Measurements from ENCODE around the gene KCTD4.

DNA sequence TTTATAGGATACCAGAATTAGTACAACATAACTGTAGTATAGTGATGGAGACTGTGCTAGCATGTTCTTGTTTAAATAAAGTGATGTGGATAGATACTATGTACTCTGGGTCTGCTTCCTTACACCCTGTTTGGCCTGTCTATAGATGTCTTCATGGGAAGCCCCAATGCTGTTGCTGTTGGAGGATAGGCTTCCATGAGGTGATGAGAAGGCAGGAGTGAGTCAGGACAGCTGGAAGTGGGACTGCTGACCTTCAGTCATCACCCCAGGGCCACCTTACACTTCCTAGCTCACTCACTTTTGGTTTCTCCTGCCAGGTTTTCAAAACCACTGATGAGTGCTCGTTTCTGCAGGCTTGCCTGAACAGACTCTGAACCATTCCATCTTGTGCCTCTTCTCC is 4.2 kb downstream of the KCTD4 start:
- TF ChIP-seq, protein P1, sequence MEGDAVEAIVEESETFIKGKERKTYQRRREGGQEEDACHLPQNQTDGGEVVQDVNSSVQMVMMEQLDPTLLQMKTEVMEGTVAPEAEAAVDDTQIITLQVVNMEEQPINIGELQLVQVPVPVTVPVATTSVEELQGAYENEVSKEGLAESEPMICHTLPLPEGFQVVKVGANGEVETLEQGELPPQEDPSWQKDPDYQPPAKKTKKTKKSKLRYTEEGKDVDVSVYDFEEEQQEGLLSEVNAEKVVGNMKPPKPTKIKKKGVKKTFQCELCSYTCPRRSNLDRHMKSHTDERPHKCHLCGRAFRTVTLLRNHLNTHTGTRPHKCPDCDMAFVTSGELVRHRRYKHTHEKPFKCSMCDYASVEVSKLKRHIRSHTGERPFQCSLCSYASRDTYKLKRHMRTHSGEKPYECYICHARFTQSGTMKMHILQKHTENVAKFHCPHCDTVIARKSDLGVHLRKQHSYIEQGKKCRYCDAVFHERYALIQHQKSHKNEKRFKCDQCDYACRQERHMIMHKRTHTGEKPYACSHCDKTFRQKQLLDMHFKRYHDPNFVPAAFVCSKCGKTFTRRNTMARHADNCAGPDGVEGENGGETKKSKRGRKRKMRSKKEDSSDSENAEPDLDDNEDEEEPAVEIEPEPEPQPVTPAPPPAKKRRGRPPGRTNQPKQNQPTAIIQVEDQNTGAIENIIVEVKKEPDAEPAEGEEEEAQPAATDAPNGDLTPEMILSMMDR (IDR thresholded peaks at IDR 0.05): no peak
- TF ChIP-seq POLR2A (IDR thresholded peaks at IDR 0.05): no peak
